Loucy (cell line): ENCODE results near the gene CTNNBIP1.

Experiments used
- H2AFZ ChIP-seq: fragments of 200-600 bp; sonication (generic); 2 replicates; pipeline ENCODE4 v1.6.0; 2016; ENCODE audit warnings: antibody characterized with exemption, mild to moderate bottlenecking, low read length, moderate library complexity
- H3F3A ChIP-seq: fragments of 200-600 bp; 2 replicates; pipeline ENCODE4 v1.6.0; 2016; ENCODE audit warnings: antibody characterized with exemption, low read depth, mild to moderate bottlenecking
- H3K27me3 ChIP-seq: fragments of 200-600 bp; sonication (generic); 2 replicates; pipeline ENCODE4 v1.6.1; 2014; ENCODE audit warnings: low read length, mild to moderate bottlenecking; ENCODE audit not compliant: insufficient read depth, poor library complexity, severe bottlenecking
- H3K36me3 ChIP-seq: fragments of 200-600 bp; sonication (generic); 2 replicates; pipeline ENCODE4 v1.6.1; 2016; ENCODE audit warnings: low read length; ENCODE audit not compliant: insufficient read depth
- H3K4me1 ChIP-seq: fragments of 200-600 bp; sonication (generic); 2 replicates; pipeline ENCODE4 v1.5.1; 2014; ENCODE audit warnings: low read length, mild to moderate bottlenecking; ENCODE audit not compliant: insufficient read depth, poor library complexity, severe bottlenecking
- H3K4me2 ChIP-seq: fragments of 200-600 bp; sonication (generic); 2 replicates; pipeline ENCODE4 v1.6.0; 2014; ENCODE audit warnings: antibody characterized with exemption, low read length, low read depth, mild to moderate bottlenecking; ENCODE audit not compliant: poor library complexity, severe bottlenecking
- H3K4me3 ChIP-seq: fragments of 200-600 bp; sonication (generic); 2 replicates; pipeline ENCODE4 v1.5.1; 2014; ENCODE audit warnings: low read length, mild to moderate bottlenecking, mixed read lengths; ENCODE audit not compliant: poor library complexity, severe bottlenecking
- H3K79me2 ChIP-seq: fragments of 200-600 bp; sonication (generic); 2 replicates; pipeline ENCODE4 v1.6.1; 2014; ENCODE audit warnings: low read length; ENCODE audit not compliant: insufficient read depth
- H3K9ac ChIP-seq: fragments of 200-600 bp; sonication (generic); 2 replicates; pipeline ENCODE4 v1.6.0; 2014; ENCODE audit warnings: mild to moderate bottlenecking, low read depth, low read length, moderate library complexity; ENCODE audit not compliant: poor library complexity, severe bottlenecking
- H3K9me2 ChIP-seq: fragments of 200-600 bp; sonication (generic); replicated peaks from 2 replicates; pipeline ENCODE4 v1.6.1; 2016; ENCODE audit warnings: low read depth, low read length, mixed read lengths
- H3K9me3 ChIP-seq: fragments of 200-600 bp; sonication (generic); 2 replicates; pipeline ENCODE4 v1.6.1; 2014; ENCODE audit warnings: mild to moderate bottlenecking, antibody characterized with exemption, low read length, low read depth; ENCODE audit not compliant: insufficient read depth
- H4K20me1 ChIP-seq: fragments of 200-600 bp; sonication (generic); 2 replicates; pipeline ENCODE4 v1.6.0; 2014; ENCODE audit warnings: antibody characterized with exemption, low read length, mild to moderate bottlenecking; ENCODE audit not compliant: insufficient read depth, poor library complexity, severe bottlenecking
- EZH2phosphoT487 ChIP-seq: fragments of 200-600 bp; IDR thresholded peaks from 2 replicates; pipeline ENCODE4 v1.6.1; 2018; ENCODE audit warnings: antibody characterized with exemption, mild to moderate bottlenecking, moderate library complexity, borderline replicate concordance
- TF ChIP-seq, protein P1 (sequence below): fragments of 200-600 bp; sonication (generic); conservative IDR thresholded peaks from 2 replicates; pipeline ENCODE4 v1.5.1; 2014; ENCODE audit warnings: mild to moderate bottlenecking, antibody characterized with exemption, low read length

Gene CTNNBIP1

GRCh38 chr1:9849691-9850441 is 60.2 kb downstream of the CTNNBIP1 start:
- Histone ChIP-seq H3K27me3 (no peaks in the 10 kb centered on the region), H3K9me3 (no peaks in the 10 kb centered on the region), H3K9ac (no peak overlapping the region), H2AFZ (no peak overlapping the region), H3K9me2 (no peaks in the 10 kb centered on the region), H3F3A (no peaks in the 10 kb centered on the region), H4K20me1 (no peaks in the 10 kb centered on the region), H3K4me2 (no peak overlapping the region), H3K79me2 (no peaks in the 10 kb centered on the region), H3K36me3 (peaks cover 14% of the 10 kb centered on the region), H3K4me3 (no peak overlapping the region), H3K4me1 (no peaks in the 10 kb centered on the region)
- TF ChIP-seq, protein P1, sequence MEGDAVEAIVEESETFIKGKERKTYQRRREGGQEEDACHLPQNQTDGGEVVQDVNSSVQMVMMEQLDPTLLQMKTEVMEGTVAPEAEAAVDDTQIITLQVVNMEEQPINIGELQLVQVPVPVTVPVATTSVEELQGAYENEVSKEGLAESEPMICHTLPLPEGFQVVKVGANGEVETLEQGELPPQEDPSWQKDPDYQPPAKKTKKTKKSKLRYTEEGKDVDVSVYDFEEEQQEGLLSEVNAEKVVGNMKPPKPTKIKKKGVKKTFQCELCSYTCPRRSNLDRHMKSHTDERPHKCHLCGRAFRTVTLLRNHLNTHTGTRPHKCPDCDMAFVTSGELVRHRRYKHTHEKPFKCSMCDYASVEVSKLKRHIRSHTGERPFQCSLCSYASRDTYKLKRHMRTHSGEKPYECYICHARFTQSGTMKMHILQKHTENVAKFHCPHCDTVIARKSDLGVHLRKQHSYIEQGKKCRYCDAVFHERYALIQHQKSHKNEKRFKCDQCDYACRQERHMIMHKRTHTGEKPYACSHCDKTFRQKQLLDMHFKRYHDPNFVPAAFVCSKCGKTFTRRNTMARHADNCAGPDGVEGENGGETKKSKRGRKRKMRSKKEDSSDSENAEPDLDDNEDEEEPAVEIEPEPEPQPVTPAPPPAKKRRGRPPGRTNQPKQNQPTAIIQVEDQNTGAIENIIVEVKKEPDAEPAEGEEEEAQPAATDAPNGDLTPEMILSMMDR = no peak
- no peak for TF ChIP-seq EZH2phosphoT487

DNA sequence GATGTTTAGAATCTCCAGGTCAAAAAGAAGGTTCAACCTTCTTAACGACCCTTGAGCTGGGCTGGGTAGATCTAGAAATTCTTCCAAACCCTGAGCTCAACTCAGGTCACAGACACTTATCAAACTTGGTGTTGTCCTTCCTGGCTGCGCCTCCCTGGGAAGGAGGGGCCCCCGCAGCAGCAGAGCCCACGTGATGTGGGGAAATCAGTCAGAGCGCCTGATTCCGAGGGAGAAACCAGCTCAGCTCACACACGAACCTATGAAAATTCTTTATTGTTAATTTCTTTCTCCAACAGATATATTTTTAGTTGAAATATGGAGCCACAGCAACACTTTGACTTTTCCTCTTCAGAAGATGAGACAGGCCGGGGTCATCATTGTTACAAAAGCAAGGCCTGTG is 62.0 kb downstream of the CTNNBIP1 start:
- no peaks in the 10 kb centered on the region for H3K27me3 ChIP-seq
- no peak overlapping the region for H3K4me2 ChIP-seq
- H3K79me2 ChIP-seq = no peaks in the 10 kb centered on the region
- no peaks in the 10 kb centered on the region for H3K4me1 ChIP-seq
- H3K4me3 ChIP-seq = no peak overlapping the region
- H3K36me3 ChIP-seq = peaks cover 8% of the 10 kb centered on the region
- no peaks in the 10 kb centered on the region for H4K20me1 ChIP-seq
- H2AFZ ChIP-seq = no peak overlapping the region
- no peak overlapping the region for H3K9ac ChIP-seq
- no peak for TF ChIP-seq EZH2phosphoT487
- TF ChIP-seq, protein P1 = no peak
- H3K9me3 ChIP-seq = no peaks in the 10 kb centered on the region
- no peaks in the 10 kb centered on the region for H3K9me2 ChIP-seq
- no peaks in the 10 kb centered on the region for H3F3A ChIP-seq

- no peak overlapping the region for H3K4me2 ChIP-seq
- peaks cover 8% of the 10 kb centered on the region for H3K36me3 ChIP-seq
- no peaks in the 10 kb centered on the region for H3K27me3 ChIP-seq
- H3K4me3 ChIP-seq = no peak overlapping the region
- no peaks in the 10 kb centered on the region for H3F3A ChIP-seq
- H3K9me3 ChIP-seq = no peaks in the 10 kb centered on the region
- H3K79me2 ChIP-seq = no peaks in the 10 kb centered on the region
- H3K4me1 ChIP-seq = no peaks in the 10 kb centered on the region
- H2AFZ ChIP-seq = no peak overlapping the region
- no peak for TF ChIP-seq EZH2phosphoT487
- TF ChIP-seq, protein P1 = no peak
- H4K20me1 ChIP-seq = no peaks in the 10 kb centered on the region
- H3K9ac ChIP-seq = no peak overlapping the region
- H3K9me2 ChIP-seq = no peaks in the 10 kb centered on the region
Observed at GRCh38 chr1:9847269-9847668, 62.8 kb downstream of the CTNNBIP1 start.
